GM10248 (cell line): Measurements from ENCODE around the gene BFSP1.

Source experiments
- CTCF ChIA-PET: fragments of 300-600 bp; sonication (Branson Sonifier 250); formaldehyde crosslinking; extraction: SDS; loops from one replicate; lab custom pipeline; 2021; ENCODE audit warnings: antibody characterized with exemption; lab: Yijun Ruan, JAX
- POLR2A ChIA-PET: fragments of 350-650 bp; sonication (Branson Sonifier 250); formaldehyde crosslinking; extraction: SDS; loops from one replicate; lab custom pipeline; 2020; ENCODE audit warnings: antibody characterized with exemption; lab: Yijun Ruan, JAX
- DNase-seq: peaks from one replicate; pipeline ENCODE4 v3.0.0; 2012; ENCODE audit errors: extremely low spot score
- TF ChIP-seq, protein P1 (sequence below): IDR thresholded peaks from 2 replicates; pipeline ENCODE4 v1.5.1; 2012; ENCODE audit warnings: mild to moderate bottlenecking, low read depth; ENCODE audit errors: extremely low read depth, missing control alignments, control extremely low read depth

BFSP1 gene

DNA sequence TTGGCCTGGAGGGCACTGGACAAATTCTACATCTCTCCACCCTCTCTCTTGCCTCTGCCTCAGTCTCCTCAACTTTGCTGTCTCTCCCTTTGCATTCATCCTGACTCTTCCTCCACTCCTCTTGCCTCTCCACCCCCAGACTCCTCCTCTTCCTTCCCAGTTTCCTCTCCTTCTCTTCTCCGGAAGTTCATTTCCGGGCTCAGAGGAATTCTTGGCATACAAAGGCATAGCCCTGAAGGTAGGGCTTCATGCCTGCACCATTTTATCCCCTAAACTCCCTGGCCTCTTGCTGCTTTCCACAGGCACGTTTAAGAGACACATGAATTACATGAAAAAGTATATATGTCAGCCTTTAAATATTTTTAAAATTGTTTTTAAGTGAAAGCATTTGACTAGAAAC lies 10.6 kb downstream of the BFSP1 start:
- POLR2A ChIA-PET = no interaction called here
- TF ChIP-seq, protein P1, sequence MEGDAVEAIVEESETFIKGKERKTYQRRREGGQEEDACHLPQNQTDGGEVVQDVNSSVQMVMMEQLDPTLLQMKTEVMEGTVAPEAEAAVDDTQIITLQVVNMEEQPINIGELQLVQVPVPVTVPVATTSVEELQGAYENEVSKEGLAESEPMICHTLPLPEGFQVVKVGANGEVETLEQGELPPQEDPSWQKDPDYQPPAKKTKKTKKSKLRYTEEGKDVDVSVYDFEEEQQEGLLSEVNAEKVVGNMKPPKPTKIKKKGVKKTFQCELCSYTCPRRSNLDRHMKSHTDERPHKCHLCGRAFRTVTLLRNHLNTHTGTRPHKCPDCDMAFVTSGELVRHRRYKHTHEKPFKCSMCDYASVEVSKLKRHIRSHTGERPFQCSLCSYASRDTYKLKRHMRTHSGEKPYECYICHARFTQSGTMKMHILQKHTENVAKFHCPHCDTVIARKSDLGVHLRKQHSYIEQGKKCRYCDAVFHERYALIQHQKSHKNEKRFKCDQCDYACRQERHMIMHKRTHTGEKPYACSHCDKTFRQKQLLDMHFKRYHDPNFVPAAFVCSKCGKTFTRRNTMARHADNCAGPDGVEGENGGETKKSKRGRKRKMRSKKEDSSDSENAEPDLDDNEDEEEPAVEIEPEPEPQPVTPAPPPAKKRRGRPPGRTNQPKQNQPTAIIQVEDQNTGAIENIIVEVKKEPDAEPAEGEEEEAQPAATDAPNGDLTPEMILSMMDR = no peak
- no peak for DNase-seq
- CTCF ChIA-PET = interaction anchor here (1.9 kb wide), 1 partner anchor 12 kb away, joined by 4 read pairs; no protein-coding TSS in a partner anchor

DNA sequence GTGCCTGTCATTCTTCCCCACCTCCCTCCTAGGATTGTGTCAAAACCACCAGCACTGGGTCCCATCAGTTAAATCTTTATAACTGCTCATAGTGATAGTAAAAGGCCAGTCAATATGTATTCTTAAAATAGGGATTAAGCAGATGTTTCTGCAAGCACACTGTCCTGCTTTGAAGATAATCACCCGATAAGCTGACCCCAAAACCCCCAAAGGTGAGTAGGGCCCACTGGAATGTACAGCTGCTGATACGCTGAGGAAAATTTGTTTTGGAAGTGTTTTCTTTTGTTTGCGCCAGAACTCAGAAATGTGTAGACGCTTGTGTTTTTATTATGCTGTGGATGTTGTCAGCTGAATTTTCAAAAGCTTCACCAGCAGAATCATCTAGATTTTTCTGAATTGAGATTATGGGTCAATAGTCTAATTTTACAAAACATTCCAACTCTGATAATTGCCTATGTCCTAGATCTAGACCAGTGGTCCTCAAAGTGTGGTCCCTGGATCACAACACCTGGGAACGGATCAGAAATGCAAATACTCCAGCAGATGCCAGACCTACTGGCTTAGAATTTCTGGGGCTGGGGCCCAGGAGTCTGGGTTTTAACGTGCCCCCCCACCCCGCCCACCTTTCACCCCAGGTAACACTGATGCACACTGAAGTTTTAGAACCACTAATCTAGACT lies 11.4 kb downstream of the BFSP1 start:
- no peak for DNase-seq
- ChIA-PET POLR2A (no interaction called here), CTCF (interaction anchor here (1.8 kb wide), 1 partner anchor 16 kb away, joined by 4 read pairs; no protein-coding TSS in a partner anchor)
- TF ChIP-seq, protein P1 = no peak

- CTCF ChIA-PET = interaction anchor here (0.9 to 1.8 kb wide), 2 partner anchors 14 to 89 kb away, joined by 3 to 4 read pairs; no protein-coding TSS in a partner anchor
- DNase-seq = no peak
- TF ChIP-seq, protein P1 = no peak
- POLR2A ChIA-PET = no interaction called here
These were observed 12.7 kb downstream of the BFSP1 start for GRCh38 chr20:17518339-17519052.

DNA sequence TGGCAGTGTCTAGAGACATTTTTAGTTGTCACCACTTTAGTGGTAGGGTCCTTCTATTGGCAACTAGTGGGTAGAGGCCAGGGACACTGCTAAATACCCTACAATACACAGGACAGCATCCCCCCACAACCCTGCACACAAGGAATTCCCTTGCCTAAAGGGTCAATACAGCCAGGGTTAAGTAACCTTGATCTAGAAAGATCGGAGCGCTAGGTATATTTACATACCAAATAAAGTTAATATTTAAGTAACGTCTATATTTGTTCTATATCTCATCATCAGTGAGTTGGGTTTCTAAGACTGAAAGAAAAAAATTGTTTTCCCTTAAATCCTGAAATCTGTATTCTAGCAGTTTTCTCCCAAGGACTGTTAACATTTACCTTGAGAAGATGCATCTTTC lies 16.1 kb downstream of the BFSP1 start:
- ChIA-PET CTCF (interaction anchor here (1.3 to 4.0 kb wide), 2 partner anchors 11 to 484 kb away, joined by 3 to 28 read pairs; no protein-coding TSS in a partner anchor), POLR2A (no interaction called here)

GRCh38 chr20:17513939-17514338 lies 17.2 kb downstream of the BFSP1 start:
- ChIA-PET POLR2A (no interaction called here), CTCF (interaction anchor here (0.8 to 4.0 kb wide), 6 partner anchors 10 to 485 kb away, joined by 3 to 28 read pairs (median 5); partner anchors contain the start of gene BFSP1)
- TF ChIP-seq, protein P1 = no peak
- DNase-seq = no peak

More for the DNA sequence above, 16.1 kb downstream of the BFSP1 start:
- DNase-seq = no peak
- TF ChIP-seq, protein P1 = no peak

- no peak for DNase-seq
- TF ChIP-seq, protein P1 = no peak
- ChIA-PET POLR2A (no interaction called here), CTCF (interaction anchor here (0.9 to 4.0 kb wide), 4 partner anchors 8 to 25 kb away, joined by 3 to 28 read pairs (median 6); no protein-coding TSS in a partner anchor)
These were observed 19.8 kb downstream of the BFSP1 start for GRCh38 chr20:17511401-17511800.
